ENCODE results near the gene RAD51B. TPM values are rescaled to one million over a fixed set of nuclear protein-coding genes. Genes with fewer than 3 reads are reported as not detected.

The RAD51B gene
- total and polyA plus RNA-seq, 4 experiments from 2014 or later, result 22.0 to 35.7 (median 31.4) TPM

DNA sequence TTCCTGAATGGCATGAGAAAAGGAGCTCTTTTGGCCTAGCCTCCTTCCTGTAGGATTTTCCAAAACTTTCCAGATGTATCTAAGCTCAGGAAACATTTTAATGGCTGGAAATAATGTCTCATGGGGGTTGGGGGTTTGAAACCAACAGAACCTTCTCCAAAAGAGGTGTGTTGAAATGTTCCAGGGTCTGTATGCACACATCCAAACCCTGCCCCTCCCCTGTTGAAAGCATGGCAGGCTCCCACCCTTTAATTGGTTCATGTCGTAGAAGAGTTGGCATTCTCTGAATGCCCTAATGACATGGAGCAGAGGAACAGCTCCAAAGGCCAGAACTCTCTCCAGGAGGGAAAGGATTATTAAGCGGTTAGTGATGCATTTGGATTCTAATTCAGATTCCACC is 620.1 kb downstream of the RAD51B start:
- H3K36me3 ChIP-seq (ENCODE audit: insufficient read depth, low read length), result no peaks in the 10 kb centered on the region
- peaks cover 0 to 12% (median 8%) of the 10 kb centered on the region in 8 donors for H3K9me3 Mint-ChIP-seq
- no peak overlapping the region for H3K4me3 ChIP-seq (ENCODE audit: low read length in 2 of 2)
- H3K36me3 Mint-ChIP-seq, result peaks cover 2 to 32% of the 10 kb centered on the region in 2 donors
- no peaks in the 10 kb centered on the region for H3K27me3 ChIP-seq (ENCODE audit: insufficient read depth, low read length)
- no peaks in the 10 kb centered on the region for H3K27me3 Mint-ChIP-seq
- no peaks in the 10 kb centered on the region for H3K9me3 ChIP-seq (ENCODE audit: control insufficient read depth in 1 of 2, low read length in 2 of 2)
- no peaks in the 10 kb centered on the region for H3K4me1 ChIP-seq (ENCODE audit: insufficient read depth, low read length)
- intact Hi-C loops (cut with micrococcal nuclease), result no loop called here
- CTCF ChIA-PET (ENCODE audit: partially characterized antibody), result no interaction called here
- POLR2A ChIA-PET (ENCODE audit: partially characterized antibody), result no interaction called here
- DNase-seq, result no peak
- no peak overlapping the region for H3K27ac Mint-ChIP-seq
- H3K27ac ChIP-seq (ENCODE audit: low read depth, low read length), result no peak overlapping the region
- H3K4me3 Mint-ChIP-seq, result no peak overlapping the region
- peaks cover 0 to 5% (median 2%) of the 10 kb centered on the region in 4 donors for H3K4me1 Mint-ChIP-seq

DNA sequence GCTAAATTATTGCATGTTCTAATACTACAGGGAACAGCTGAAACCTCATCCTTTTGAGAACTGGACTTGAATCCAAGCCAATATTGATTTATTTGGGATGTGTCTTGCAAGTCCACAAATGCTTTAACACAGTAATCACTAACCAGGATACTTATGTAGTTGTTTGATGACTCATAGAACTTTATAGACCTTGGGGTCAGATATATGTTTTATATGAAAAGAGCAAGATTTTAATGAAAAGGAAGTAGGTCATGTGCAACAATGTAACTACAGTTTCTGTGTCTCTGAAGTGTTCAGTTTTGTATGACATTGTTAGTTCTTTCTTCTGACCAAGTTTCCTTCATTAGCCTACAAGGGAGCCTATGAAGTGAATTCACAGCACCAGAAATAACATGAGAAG is 621.2 kb downstream of the RAD51B start:
- Mint-ChIP-seq H3K9me3 (peaks cover 0 to 9% (median 6%) of the 10 kb centered on the region in 8 donors), H3K4me1 (peaks cover 0 to 5% (median 2%) of the 10 kb centered on the region in 4 donors), H3K36me3 (peaks cover under 1 to 32% of the 10 kb centered on the region in 2 donors), H3K27ac (no peak overlapping the region), H3K4me3 (no peak overlapping the region), H3K27me3 (no peaks in the 10 kb centered on the region)
- Histone ChIP-seq H3K9me3 (ENCODE audit: control insufficient read depth in 1 of 2, low read length in 2 of 2) (no peaks in the 10 kb centered on the region), H3K4me3 (ENCODE audit: low read length in 2 of 2) (no peak overlapping the region), H3K4me1 (ENCODE audit: insufficient read depth, low read length) (no peaks in the 10 kb centered on the region), H3K36me3 (ENCODE audit: insufficient read depth, low read length) (no peaks in the 10 kb centered on the region), H3K27ac (ENCODE audit: low read depth, low read length) (no peak overlapping the region), H3K27me3 (ENCODE audit: insufficient read depth, low read length) (no peaks in the 10 kb centered on the region)
- POLR2A ChIA-PET (ENCODE audit: partially characterized antibody), result no interaction called here
- intact Hi-C loops (cut with micrococcal nuclease), result no loop called here
- no peak for DNase-seq
- CTCF ChIA-PET (ENCODE audit: partially characterized antibody), result no interaction called here

DNA sequence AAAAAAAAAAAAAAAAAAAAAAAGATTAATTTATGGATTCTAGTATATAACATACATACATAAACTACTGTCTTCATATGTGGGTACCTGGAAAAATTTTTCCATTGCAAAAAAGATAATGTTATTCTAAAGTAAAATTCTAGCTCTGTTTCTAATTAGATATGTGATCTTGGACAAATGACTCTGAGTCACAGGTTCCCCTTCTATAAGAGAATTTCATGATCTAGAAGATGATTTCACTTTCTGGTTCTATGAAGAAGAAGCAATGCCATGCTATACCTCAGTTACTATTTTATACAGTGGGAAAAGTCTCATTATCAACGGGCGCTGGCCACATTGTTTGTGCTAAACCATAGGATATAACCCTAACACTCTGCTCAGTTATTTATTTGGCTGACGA is 622.0 kb downstream of the RAD51B start:
- Histone ChIP-seq H3K36me3 (ENCODE audit: insufficient read depth, low read length) (no peaks in the 10 kb centered on the region), H3K9me3 (ENCODE audit: control insufficient read depth in 1 of 2, low read length in 2 of 2) (no peaks in the 10 kb centered on the region), H3K4me3 (ENCODE audit: low read length in 2 of 2) (no peak overlapping the region), H3K4me1 (ENCODE audit: insufficient read depth, low read length) (no peaks in the 10 kb centered on the region), H3K27ac (ENCODE audit: low read depth, low read length) (no peak overlapping the region), H3K27me3 (ENCODE audit: insufficient read depth, low read length) (no peaks in the 10 kb centered on the region)
- H3K9me3 Mint-ChIP-seq, result peaks cover 0 to 2% (median 1%) of the 10 kb centered on the region in 8 donors
- H3K4me3 Mint-ChIP-seq, result no peak overlapping the region
- DNase-seq, result no peak
- H3K27me3 Mint-ChIP-seq, result no peaks in the 10 kb centered on the region
- peak overlapping the region in 1 of 7 donors; percentile 9 for H3K27ac Mint-ChIP-seq
- H3K4me1 Mint-ChIP-seq, result peaks cover 0 to 5% (median 2%) of the 10 kb centered on the region in 4 donors
- ChIA-PET CTCF (ENCODE audit: partially characterized antibody) (no interaction called here), POLR2A (ENCODE audit: partially characterized antibody) (no interaction called here)
- H3K36me3 Mint-ChIP-seq, result peaks cover 0 to 24% of the 10 kb centered on the region in 2 donors
- intact Hi-C loops (cut with micrococcal nuclease), result no loop called here

DNA sequence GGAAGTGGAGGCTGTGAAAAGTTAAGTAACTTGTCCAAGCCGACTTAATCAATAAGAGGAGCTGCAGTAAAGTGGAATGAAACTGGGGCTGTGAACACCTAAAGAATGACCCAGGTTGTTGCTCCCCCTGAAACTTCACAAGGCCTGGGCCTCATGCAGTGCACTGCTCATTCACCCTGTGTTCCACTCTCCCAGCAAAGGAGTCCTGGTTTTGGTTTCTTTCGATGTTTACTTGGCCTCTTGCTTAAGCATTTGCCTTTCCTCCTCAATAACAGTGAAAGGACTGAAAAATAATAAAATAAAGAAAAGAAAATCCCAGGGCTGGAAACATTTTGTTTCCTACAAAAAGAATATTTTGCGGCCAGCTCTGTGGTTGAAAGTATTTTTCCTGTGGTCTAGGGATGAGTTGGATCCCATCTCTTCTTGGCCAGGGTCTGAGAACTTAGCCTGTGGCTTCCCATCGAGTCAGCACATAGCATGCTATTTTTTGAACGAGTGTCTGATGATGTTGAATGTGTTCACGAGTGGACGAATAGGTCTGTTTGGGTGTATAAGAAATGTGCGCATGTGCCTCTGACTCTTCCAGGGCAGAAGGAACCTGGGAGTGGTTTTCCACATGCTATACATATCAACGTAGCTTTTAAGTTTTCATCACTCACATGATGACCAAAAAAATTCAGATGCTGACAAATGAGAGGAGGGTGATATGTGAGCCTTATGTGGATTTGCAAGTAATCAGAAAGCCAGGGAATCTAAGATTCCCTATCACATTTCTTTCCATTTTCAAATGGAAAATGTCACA is 623.5 kb downstream of the RAD51B start:
- Mint-ChIP-seq H3K4me1 (peaks cover 0 to 5% (median 2%) of the 10 kb centered on the region in 4 donors), H3K27ac (peak overlapping the region in 1 of 7 donors; percentile 37), H3K36me3 (peaks cover 0 to 15% of the 10 kb centered on the region in 2 donors), H3K4me3 (no peak overlapping the region), H3K9me3 (peaks cover 0 to 2% (median 0%) of the 10 kb centered on the region in 8 donors), H3K27me3 (no peaks in the 10 kb centered on the region)
- Histone ChIP-seq H3K4me3 (ENCODE audit: low read length in 2 of 2) (no peak overlapping the region), H3K9me3 (ENCODE audit: control insufficient read depth in 1 of 2, low read length in 2 of 2) (no peaks in the 10 kb centered on the region), H3K27me3 (ENCODE audit: insufficient read depth, low read length) (no peaks in the 10 kb centered on the region), H3K4me1 (ENCODE audit: insufficient read depth, low read length) (no peaks in the 10 kb centered on the region), H3K36me3 (ENCODE audit: insufficient read depth, low read length) (no peaks in the 10 kb centered on the region), H3K27ac (ENCODE audit: low read depth, low read length) (no peak overlapping the region)
- ChIA-PET CTCF (ENCODE audit: partially characterized antibody) (interaction anchor here (0.7 to 1.2 kb wide), 3 partner anchors 16 to 374 kb away, joined by 3 to 5 read pairs (median 3); no protein-coding TSS in a partner anchor), POLR2A (ENCODE audit: partially characterized antibody) (no interaction called here)
- DNase-seq, result no peak
- intact Hi-C loops (cut with micrococcal nuclease), result no loop called here

DNA sequence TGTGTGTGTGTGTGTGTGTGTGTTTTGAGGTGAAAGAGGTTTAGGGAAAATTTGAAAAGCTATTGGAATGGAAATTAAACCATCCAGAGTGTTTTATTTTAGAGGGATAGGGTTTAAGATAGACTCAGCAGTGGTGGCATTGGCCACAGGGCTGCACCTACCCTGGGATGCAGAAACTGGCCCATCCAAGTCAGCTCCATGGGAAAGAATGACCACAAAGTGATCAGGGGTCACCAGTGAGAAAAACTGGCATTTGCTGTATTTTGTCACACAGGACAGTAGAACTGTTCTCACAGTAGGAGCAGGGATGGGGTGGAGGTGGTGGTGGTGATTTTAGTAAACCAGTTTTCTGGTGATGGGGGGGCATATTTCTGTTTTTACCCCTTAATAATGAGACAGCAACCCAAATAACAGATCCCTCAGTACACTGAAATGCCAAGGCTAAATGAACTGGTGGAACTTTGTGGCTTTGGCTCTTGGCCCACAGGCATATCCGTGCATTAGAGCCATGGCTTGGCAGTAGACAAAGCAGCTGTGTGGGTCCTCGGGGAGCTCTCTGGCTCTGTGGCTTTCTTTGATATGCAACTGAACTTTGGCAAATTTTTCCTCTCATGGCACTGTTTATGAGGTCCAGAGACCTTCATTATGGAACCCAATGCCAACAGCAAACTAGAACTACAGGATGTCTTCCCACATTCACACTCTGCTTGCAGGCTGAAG is 625.0 kb downstream of the RAD51B start:
- no peaks in the 10 kb centered on the region for H3K4me1 ChIP-seq (ENCODE audit: insufficient read depth, low read length)
- DNase-seq, result no peak
- no peaks in the 10 kb centered on the region for H3K9me3 ChIP-seq (ENCODE audit: control insufficient read depth in 1 of 2, low read length in 2 of 2)
- Mint-ChIP-seq H3K27me3 (no peaks in the 10 kb centered on the region), H3K36me3 (peaks cover 0 to 4% of the 10 kb centered on the region in 2 donors), H3K4me1 (peaks cover 0 to 2% (median under 1%) of the 10 kb centered on the region in 4 donors), H3K4me3 (no peak overlapping the region), H3K9me3 (no peaks in the 10 kb centered on the region), H3K27ac (peak overlapping the region in 1 of 7 donors; percentile 4)
- no peaks in the 10 kb centered on the region for H3K36me3 ChIP-seq (ENCODE audit: insufficient read depth, low read length)
- POLR2A ChIA-PET (ENCODE audit: partially characterized antibody), result no interaction called here
- intact Hi-C loops (cut with micrococcal nuclease), result no loop called here
- CTCF ChIA-PET (ENCODE audit: partially characterized antibody), result no interaction called here
- no peaks in the 10 kb centered on the region for H3K27me3 ChIP-seq (ENCODE audit: insufficient read depth, low read length)
- no peak overlapping the region for H3K4me3 ChIP-seq (ENCODE audit: low read length in 2 of 2)
- no peak overlapping the region for H3K27ac ChIP-seq (ENCODE audit: low read depth, low read length)

DNA sequence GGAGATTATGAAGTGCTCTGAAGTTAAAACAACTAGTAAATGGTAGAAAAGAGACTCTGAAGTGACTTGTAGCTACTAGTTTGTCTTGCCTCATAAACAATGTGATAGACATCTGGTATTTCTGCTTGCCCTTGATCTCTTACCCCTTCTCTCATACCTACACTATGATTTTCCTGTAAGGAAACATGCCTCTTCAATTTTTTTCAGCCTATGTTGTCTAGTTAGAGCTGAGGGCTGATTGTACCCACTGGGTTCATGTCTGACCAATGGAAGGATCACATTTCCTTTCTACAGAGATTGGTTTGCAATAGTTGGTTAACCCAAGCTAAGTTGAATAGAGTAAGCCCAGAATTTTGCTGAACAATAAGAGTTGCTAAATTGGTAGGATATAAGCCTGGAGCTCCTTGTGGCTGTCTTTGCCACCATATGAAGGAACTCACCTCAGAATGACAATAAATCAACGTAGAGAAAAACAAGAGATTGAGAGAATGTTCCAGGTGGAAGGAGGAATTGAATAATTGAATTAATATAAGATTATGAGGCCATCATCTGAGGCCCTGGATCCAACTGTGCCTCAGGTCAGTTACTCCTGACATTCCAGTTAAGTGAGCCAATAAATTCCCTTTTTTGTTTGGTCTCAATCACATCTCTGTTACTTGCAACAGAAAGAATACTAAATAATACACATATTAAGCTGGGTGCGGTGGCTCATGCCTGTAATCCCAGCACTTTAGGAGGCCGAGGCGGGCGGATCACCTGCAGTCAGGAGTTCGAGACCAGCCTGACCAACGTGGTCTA is 626.9 kb downstream of the RAD51B start:
- no peaks in the 10 kb centered on the region for H3K36me3 ChIP-seq (ENCODE audit: insufficient read depth, low read length)
- POLR2A ChIA-PET (ENCODE audit: partially characterized antibody), result interaction anchor here (0.9 kb wide), 1 partner anchor 60 kb away, joined by 3 read pairs; no protein-coding TSS in a partner anchor
- Mint-ChIP-seq H3K9me3 (no peaks in the 10 kb centered on the region), H3K27ac (peak overlapping the region in 1 of 7 donors; percentile 25), H3K36me3 (peaks cover 0 to 4% of the 10 kb centered on the region in 2 donors), H3K4me1 (peaks cover 0 to 4% (median 0%) of the 10 kb centered on the region in 4 donors), H3K4me3 (no peak overlapping the region), H3K27me3 (no peaks in the 10 kb centered on the region)
- DNase-seq, result no peak
- CTCF ChIA-PET (ENCODE audit: partially characterized antibody), result interaction anchor here (1.0 kb wide), 1 partner anchor 13 kb away, joined by 3 read pairs; no protein-coding TSS in a partner anchor
- no peaks in the 10 kb centered on the region for H3K9me3 ChIP-seq (ENCODE audit: control insufficient read depth in 1 of 2, low read length in 2 of 2)
- no peaks in the 10 kb centered on the region for H3K27me3 ChIP-seq (ENCODE audit: insufficient read depth, low read length)
- H3K4me3 ChIP-seq (ENCODE audit: low read length in 2 of 2), result no peak overlapping the region
- no peak overlapping the region for H3K27ac ChIP-seq (ENCODE audit: low read depth, low read length)
- no peaks in the 10 kb centered on the region for H3K4me1 ChIP-seq (ENCODE audit: insufficient read depth, low read length)
- intact Hi-C loops (cut with micrococcal nuclease), result no loop called here

Data from CD4-positive, alpha-beta memory T cell (primary cell).